PFSK-1 (cell line): Measurements from ENCODE around the gene IGF2BP3.

Experiments
- FOXP2 ChIP-seq: optimal IDR thresholded peaks from 2 replicates; pipeline ENCODE3; 2011; ENCODE audit warnings: borderline replicate concordance, control low read depth, inconsistent platforms; ENCODE audit not compliant: insufficient read depth; ENCODE audit errors: extremely low read length, extremely low read depth
- POLR2AphosphoS5 ChIP-seq: IDR thresholded peaks from 2 replicates; pipeline ENCODE4 v1.6.1; 2012; ENCODE audit warnings: low read depth, mild to moderate bottlenecking, control low read depth, low read length, moderate library complexity
- REST ChIP-seq, 2 experiments: IDR thresholded peaks; 2 replicates each; pipeline versions ENCODE4 v1.6.1 to v1.8.0; 2011 to 2012; ENCODE audit warnings: low read depth in 2 of 2, low read length in 2 of 2, control low read depth in 1 of 2, inconsistent platforms in 1 of 2, mild to moderate bottlenecking in 1 of 2, moderate library complexity in 1 of 2; ENCODE audit not compliant: insufficient read depth in 1 of 2
- SIN3A ChIP-seq: IDR thresholded peaks from 2 replicates; pipeline ENCODE4 v1.6.1; 2012; ENCODE audit warnings: mild to moderate bottlenecking, low read length, moderate library complexity, borderline replicate concordance; ENCODE audit not compliant: insufficient read depth
- TAF1 ChIP-seq: IDR thresholded peaks from 2 replicates; pipeline ENCODE4 v1.6.1; 2012; ENCODE audit warnings: low read length, control low read depth, borderline replicate concordance; ENCODE audit not compliant: insufficient read depth

- TF ChIP-seq POLR2AphosphoS5 (no peak), TAF1 (no peak), SIN3A (no peak), REST (IDR thresholded peaks at IDR 0.05; ENCODE audit: insufficient read depth in 1 of 2, low read depth in 2 of 2, low read length in 2 of 2) (no peak), FOXP2 (no peak)
These were observed 65.1 kb downstream of the IGF2BP3 start for GRCh38 chr7:23405240-23405618.
